Stomach (tissue), 4 donors: ENCODE measurements around the gene DYDC2.

ENCODE experiments used
- CTCF ChIP-seq, 7 experiments: fragments of 450-650 bp in 4 of 7; fragments of 200-600 bp in 3 of 7; sonication (generic) in 3 of 7; IDR thresholded peaks; one replicate each; pipeline ENCODE4 v1.5.1; 2016 to 2019; ENCODE audit warnings: antibody characterized with exemption in 7 of 7, control low read depth in 2 of 7, mild to moderate bottlenecking in 1 of 7
- EP300 ChIP-seq: sonication (generic); formaldehyde crosslinking; IDR thresholded peaks from one replicate; pipeline ENCODE4 v1.6.1; 2017; ENCODE audit warnings: antibody characterized with exemption
- POLR2A ChIP-seq, 4 donors: fragments of 450-650 bp; IDR thresholded peaks; one replicate each; pipeline ENCODE4 v1.6.1; 2016; ENCODE audit warnings: antibody characterized with exemption in 4 of 4, control low read depth in 2 of 4, mild to moderate bottlenecking in 1 of 4, moderate library complexity in 1 of 4

DNA sequence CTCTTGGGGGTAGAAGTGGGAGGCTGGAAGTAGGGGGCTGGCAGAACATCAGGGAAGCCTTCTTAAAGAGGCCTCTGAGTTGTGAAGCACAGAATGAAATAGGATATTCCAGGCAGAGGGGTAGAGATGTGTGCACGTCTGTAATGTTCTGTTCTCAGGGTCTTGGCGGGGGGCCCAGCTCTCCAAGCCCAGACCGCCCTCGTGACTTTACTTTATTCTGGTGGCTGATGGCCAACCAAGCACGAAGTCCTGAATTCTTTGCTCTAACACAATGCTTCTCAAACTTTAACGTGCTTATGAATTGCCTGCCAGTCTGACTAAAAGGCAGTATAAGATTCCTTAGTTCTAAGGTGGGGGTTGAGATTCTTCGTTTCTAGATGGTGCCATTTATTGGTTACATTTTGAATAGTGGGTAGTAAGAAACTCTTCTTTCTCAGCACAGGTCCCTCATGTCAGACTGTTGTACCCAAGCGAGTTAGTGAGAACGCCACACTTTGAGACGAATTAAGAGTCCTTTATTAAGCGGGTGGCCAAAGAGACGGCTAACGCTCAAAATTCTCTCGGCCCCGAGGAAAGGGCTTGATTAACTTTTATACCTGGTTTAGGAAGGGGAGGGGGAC lies 60.0 kb downstream of the DYDC2 start:
- TF ChIP-seq EP300 (no peak), CTCF (IDR thresholded peaks at IDR 0.05) (no peak), POLR2A (IDR thresholded peaks at IDR 0.05) (no peak)
